GM12865 (cell line): ENCODE measurements around the gene OR4P4.

Source experiments
- DNase-seq: peaks from one replicate; pipeline ENCODE4 v3.0.0; 2010; ENCODE audit warnings: low read depth
- H3K4me3 ChIP-seq: 2 replicates; pipeline ENCODE4 v1.5.1; 2011; ENCODE audit warnings: mild to moderate bottlenecking, low read depth, low read length, control low read depth
- CTCF ChIP-seq: IDR thresholded peaks from 2 replicates; pipeline ENCODE4 v1.5.1; 2011; ENCODE audit warnings: low read length, control low read depth, low read depth, inconsistent platforms; ENCODE audit not compliant: insufficient read depth; ENCODE audit errors: missing control alignments

OR4P4 gene

GRCh38 chr11:55658608-55659007 is 23.7 kb downstream of the OR4P4 start:
- DNase-seq, result peak; percentile 61
- no peak for TF ChIP-seq CTCF
- peak overlapping the region; percentile 16; the same call in 1 of the 2 replicates for H3K4me3 ChIP-seq

- no peak for TF ChIP-seq CTCF
- no peak for DNase-seq
- no peak within 1 kb of the TSS for H3K4me3 ChIP-seq
Observed at GRCh38 chr11:55661901-55662300, 27.0 kb downstream of the OR4P4 start, which contains the start of gene OR4C6. TSS of gene OR4C6 (plus strand) at chr11:55662201. CDS start at chr11:55665167, 2,966 bp downstream.

- DNase-seq, result no peak
- no peak overlapping the region for H3K4me3 ChIP-seq
- TF ChIP-seq CTCF, result no peak
Observed at GRCh38 chr11:55669376-55669775, 34.5 kb downstream of the OR4P4 start.

GRCh38 chr11:55673860-55674259 is 38.9 kb downstream of the OR4P4 start:
- no peak for TF ChIP-seq CTCF
- H3K4me3 ChIP-seq, result no peak overlapping the region
- DNase-seq, result no peak
